GM23338 (cell line): ENCODE results near the gene HS6ST2.

ENCODE experiments used
- CREB1 ChIP-seq: fragments of 250-450 bp; sonication (Bioruptor Pico); IDR thresholded peaks from 2 replicates; pipeline ENCODE4 v1.5.0; 2020; ENCODE audit warnings: low read depth, mild to moderate bottlenecking, moderate library complexity
- EZH2 ChIP-seq: fragments of 200-600 bp; sonication (generic); IDR thresholded peaks from one replicate; pipeline ENCODE4 v1.8.0; 2017; ENCODE audit warnings: antibody characterized with exemption, mild to moderate bottlenecking, low read depth; ENCODE audit not compliant: unreplicated experiment
- EZH2phosphoT487 ChIP-seq: fragments of 200-600 bp; sonication (generic); IDR thresholded peaks from one replicate; pipeline ENCODE4 v1.8.1; 2018; ENCODE audit warnings: antibody characterized with exemption; ENCODE audit not compliant: unreplicated experiment
- JUNB ChIP-seq: IDR thresholded peaks from one replicate; pipeline ENCODE4 v1.6.1; 2016; ENCODE audit warnings: antibody characterized with exemption; ENCODE audit not compliant: unreplicated experiment
- NANOG ChIP-seq: IDR thresholded peaks from 2 replicates; pipeline ENCODE4 v1.6.1; 2016; ENCODE audit warnings: antibody characterized with exemption, borderline replicate concordance
- POLR2AphosphoS5 ChIP-seq: IDR thresholded peaks from 2 replicates; pipeline ENCODE4 v1.6.1; 2016; ENCODE audit warnings: antibody characterized with exemption, low read depth
- STAT1 ChIP-seq: IDR thresholded peaks from one replicate; pipeline ENCODE4 v1.6.1; 2016; ENCODE audit warnings: antibody characterized with exemption; ENCODE audit not compliant: unreplicated experiment
- ZNF114 ChIP-seq: fragments of 250-450 bp; sonication (Bioruptor Pico); IDR thresholded peaks from 2 replicates; pipeline ENCODE4 v1.5.0; 2020; ENCODE audit warnings: mild to moderate bottlenecking, moderate library complexity
- ZNF331 ChIP-seq: fragments of 250-450 bp; sonication (Bioruptor Pico); IDR thresholded peaks from 2 replicates; pipeline ENCODE4 v1.5.0; 2020; ENCODE audit warnings: low read depth, mild to moderate bottlenecking, moderate library complexity
- TF ChIP-seq, protein P1 (sequence below), 2 experiments: fragments of 200-600 bp in 1 of 2; sonication (generic) in 1 of 2; conservative IDR thresholded peaks; 2 replicates each; pipeline versions ENCODE4 v1.5.1 to v1.6.1; 2016 to 2017; ENCODE audit warnings: antibody characterized with exemption in 2 of 2, low read depth in 2 of 2, mild to moderate bottlenecking in 2 of 2, moderate library complexity in 1 of 2
- TF ChIP-seq, protein P2 (sequence below): IDR thresholded peaks from 2 replicates; pipeline ENCODE4 v1.6.1; 2016; ENCODE audit warnings: antibody characterized with exemption
- TF ChIP-seq, protein P3 (sequence below): IDR thresholded peaks from one replicate; pipeline ENCODE4 v1.6.1; 2018; ENCODE audit warnings: antibody characterized with exemption; ENCODE audit not compliant: unreplicated experiment
- TF ChIP-seq, protein P4 (sequence below): fragments of 250-450 bp; sonication (Bioruptor Pico); IDR thresholded peaks from 2 replicates; pipeline ENCODE4 v1.5.0; 2020; ENCODE audit warnings: mild to moderate bottlenecking, moderate library complexity

DNA sequence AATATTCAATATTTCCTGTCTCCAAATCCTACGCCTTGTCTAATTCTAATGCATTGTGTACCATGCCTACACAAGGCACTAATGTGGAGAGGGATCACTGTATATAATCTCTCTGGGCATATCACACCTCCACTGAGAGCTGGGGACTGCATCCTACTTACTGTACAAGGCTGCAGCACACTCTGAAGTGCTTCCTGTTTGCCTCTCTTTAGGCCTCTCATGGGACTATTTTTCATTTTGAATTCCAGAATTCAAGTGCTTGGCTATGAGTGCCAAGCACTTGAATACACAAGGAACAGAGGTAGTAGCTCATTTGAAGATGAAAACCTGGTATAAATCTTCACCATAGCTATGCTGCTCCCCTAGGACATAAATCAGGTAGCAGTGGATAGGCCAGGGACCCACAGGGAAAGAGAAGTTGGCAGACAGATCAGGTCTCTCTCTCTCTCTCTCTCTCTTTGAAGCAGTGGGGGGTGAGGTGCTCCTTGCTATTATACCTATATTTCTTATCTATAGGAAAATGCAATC, 239.9 kb downstream of the HS6ST2 start:
- TF ChIP-seq, protein P1, sequence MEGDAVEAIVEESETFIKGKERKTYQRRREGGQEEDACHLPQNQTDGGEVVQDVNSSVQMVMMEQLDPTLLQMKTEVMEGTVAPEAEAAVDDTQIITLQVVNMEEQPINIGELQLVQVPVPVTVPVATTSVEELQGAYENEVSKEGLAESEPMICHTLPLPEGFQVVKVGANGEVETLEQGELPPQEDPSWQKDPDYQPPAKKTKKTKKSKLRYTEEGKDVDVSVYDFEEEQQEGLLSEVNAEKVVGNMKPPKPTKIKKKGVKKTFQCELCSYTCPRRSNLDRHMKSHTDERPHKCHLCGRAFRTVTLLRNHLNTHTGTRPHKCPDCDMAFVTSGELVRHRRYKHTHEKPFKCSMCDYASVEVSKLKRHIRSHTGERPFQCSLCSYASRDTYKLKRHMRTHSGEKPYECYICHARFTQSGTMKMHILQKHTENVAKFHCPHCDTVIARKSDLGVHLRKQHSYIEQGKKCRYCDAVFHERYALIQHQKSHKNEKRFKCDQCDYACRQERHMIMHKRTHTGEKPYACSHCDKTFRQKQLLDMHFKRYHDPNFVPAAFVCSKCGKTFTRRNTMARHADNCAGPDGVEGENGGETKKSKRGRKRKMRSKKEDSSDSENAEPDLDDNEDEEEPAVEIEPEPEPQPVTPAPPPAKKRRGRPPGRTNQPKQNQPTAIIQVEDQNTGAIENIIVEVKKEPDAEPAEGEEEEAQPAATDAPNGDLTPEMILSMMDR (conservative IDR thresholded peaks at IDR 0.05; ENCODE audit: low read depth in 2 of 2) = no peak
- TF ChIP-seq EZH2phosphoT487 = no peak
- no peak for TF ChIP-seq EZH2
- no peak for TF ChIP-seq CREB1 (CRISPR knock-in tag)
- TF ChIP-seq POLR2AphosphoS5 = no peak
- TF ChIP-seq ZNF114 (CRISPR knock-in tag) = no peak
- TF ChIP-seq, protein P2, sequence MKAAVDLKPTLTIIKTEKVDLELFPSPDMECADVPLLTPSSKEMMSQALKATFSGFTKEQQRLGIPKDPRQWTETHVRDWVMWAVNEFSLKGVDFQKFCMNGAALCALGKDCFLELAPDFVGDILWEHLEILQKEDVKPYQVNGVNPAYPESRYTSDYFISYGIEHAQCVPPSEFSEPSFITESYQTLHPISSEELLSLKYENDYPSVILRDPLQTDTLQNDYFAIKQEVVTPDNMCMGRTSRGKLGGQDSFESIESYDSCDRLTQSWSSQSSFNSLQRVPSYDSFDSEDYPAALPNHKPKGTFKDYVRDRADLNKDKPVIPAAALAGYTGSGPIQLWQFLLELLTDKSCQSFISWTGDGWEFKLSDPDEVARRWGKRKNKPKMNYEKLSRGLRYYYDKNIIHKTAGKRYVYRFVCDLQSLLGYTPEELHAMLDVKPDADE = no peak
- no peak for TF ChIP-seq STAT1
- TF ChIP-seq ZNF331 (CRISPR knock-in tag) = no peak
- TF ChIP-seq, protein P3, sequence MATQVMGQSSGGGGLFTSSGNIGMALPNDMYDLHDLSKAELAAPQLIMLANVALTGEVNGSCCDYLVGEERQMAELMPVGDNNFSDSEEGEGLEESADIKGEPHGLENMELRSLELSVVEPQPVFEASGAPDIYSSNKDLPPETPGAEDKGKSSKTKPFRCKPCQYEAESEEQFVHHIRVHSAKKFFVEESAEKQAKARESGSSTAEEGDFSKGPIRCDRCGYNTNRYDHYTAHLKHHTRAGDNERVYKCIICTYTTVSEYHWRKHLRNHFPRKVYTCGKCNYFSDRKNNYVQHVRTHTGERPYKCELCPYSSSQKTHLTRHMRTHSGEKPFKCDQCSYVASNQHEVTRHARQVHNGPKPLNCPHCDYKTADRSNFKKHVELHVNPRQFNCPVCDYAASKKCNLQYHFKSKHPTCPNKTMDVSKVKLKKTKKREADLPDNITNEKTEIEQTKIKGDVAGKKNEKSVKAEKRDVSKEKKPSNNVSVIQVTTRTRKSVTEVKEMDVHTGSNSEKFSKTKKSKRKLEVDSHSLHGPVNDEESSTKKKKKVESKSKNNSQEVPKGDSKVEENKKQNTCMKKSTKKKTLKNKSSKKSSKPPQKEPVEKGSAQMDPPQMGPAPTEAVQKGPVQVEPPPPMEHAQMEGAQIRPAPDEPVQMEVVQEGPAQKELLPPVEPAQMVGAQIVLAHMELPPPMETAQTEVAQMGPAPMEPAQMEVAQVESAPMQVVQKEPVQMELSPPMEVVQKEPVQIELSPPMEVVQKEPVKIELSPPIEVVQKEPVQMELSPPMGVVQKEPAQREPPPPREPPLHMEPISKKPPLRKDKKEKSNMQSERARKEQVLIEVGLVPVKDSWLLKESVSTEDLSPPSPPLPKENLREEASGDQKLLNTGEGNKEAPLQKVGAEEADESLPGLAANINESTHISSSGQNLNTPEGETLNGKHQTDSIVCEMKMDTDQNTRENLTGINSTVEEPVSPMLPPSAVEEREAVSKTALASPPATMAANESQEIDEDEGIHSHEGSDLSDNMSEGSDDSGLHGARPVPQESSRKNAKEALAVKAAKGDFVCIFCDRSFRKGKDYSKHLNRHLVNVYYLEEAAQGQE = no peak
- no peak for TF ChIP-seq JUNB
- TF ChIP-seq, protein P4, sequence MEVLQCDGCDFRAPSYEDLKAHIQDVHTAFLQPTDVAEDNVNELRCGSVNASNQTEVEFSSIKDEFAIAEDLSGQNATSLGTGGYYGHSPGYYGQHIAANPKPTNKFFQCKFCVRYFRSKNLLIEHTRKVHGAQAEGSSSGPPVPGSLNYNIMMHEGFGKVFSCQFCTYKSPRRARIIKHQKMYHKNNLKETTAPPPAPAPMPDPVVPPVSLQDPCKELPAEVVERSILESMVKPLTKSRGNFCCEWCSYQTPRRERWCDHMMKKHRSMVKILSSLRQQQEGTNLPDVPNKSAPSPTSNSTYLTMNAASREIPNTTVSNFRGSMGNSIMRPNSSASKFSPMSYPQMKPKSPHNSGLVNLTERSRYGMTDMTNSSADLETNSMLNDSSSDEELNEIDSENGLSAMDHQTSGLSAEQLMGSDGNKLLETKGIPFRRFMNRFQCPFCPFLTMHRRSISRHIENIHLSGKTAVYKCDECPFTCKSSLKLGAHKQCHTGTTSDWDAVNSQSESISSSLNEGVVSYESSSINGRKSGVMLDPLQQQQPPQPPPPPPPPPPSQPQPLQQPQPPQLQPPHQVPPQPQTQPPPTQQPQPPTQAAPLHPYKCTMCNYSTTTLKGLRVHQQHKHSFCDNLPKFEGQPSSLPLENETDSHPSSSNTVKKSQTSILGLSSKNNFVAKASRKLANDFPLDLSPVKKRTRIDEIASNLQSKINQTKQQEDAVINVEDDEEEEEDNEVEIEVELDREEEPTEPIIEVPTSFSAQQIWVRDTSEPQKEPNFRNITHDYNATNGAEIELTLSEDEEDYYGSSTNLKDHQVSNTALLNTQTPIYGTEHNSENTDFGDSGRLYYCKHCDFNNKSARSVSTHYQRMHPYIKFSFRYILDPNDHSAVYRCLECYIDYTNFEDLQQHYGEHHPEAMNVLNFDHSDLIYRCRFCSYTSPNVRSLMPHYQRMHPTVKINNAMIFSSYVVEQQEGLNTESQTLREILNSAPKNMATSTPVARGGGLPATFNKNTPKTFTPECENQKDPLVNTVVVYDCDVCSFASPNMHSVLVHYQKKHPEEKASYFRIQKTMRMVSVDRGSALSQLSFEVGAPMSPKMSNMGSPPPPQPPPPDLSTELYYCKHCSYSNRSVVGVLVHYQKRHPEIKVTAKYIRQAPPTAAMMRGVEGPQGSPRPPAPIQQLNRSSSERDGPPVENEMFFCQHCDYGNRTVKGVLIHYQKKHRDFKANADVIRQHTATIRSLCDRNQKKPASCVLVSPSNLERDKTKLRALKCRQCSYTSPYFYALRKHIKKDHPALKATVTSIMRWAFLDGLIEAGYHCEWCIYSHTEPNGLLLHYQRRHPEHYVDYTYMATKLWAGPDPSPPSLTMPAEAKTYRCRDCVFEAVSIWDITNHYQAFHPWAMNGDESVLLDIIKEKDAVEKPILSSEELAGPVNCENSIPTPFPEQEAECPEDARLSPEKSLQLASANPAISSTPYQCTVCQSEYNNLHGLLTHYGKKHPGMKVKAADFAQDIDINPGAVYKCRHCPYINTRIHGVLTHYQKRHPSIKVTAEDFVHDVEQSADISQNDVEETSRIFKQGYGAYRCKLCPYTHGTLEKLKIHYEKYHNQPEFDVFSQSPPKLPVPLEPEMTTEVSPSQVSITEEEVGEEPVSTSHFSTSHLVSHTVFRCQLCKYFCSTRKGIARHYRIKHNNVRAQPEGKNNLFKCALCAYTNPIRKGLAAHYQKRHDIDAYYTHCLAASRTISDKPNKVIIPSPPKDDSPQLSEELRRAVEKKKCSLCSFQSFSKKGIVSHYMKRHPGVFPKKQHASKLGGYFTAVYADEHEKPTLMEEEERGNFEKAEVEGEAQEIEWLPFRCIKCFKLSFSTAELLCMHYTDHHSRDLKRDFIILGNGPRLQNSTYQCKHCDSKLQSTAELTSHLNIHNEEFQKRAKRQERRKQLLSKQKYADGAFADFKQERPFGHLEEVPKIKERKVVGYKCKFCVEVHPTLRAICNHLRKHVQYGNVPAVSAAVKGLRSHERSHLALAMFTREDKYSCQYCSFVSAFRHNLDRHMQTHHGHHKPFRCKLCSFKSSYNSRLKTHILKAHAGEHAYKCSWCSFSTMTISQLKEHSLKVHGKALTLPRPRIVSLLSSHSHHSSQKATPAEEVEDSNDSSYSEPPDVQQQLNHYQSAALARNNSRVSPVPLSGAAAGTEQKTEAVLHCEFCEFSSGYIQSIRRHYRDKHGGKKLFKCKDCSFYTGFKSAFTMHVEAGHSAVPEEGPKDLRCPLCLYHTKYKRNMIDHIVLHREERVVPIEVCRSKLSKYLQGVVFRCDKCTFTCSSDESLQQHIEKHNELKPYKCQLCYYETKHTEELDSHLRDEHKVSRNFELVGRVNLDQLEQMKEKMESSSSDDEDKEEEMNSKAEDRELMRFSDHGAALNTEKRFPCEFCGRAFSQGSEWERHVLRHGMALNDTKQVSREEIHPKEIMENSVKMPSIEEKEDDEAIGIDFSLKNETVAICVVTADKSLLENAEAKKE (CRISPR knock-in tag) = no peak
- TF ChIP-seq NANOG = no peak
